Measurements from ENCODE around the gene DPM3. TPM values are rescaled to one million over a fixed set of nuclear protein-coding genes. Genes with fewer than 3 reads are reported as not detected.

Gene DPM3
- total and polyA plus RNA-seq, 2 donors (not counting 1 experiment from before 2014, with no cell fraction given) = 39.9 to 97.3 TPM

- intact Hi-C loops (cut with micrococcal nuclease) = loop anchor here (2.0 to 5.0 kb wide), 4 partner anchors 69 to 615 kb away; partner anchors contain the start of genes CKS1B, SHC1 and UBE2Q1
These were observed 33.4 kb upstream of the DPM3 start, which contains the start of gene TRIM46 for GRCh38 chr1:155173478-155174323. Gene TRIM46, plus strand, starts transcription at chr1:155173849. Its CDS starts 118 bp downstream, at chr1:155173967.

More at GRCh38 chr1:155173478-155174323, 33.4 kb upstream of the DPM3 start, which contains the start of gene TRIM46:
- ChIA-PET POLR2A (interaction anchor here (0.7 to 2.4 kb wide), 11 partner anchors 11 to 901 kb away, joined by 3 to 15 read pairs (median 8); partner anchors contain the start of genes DPM3, EFNA1 and HAX1), CTCF (interaction anchor here (0.7 to 12.7 kb wide), 42 partner anchors 10 to 357 kb away, joined by 3 to 307 read pairs (median 4); partner anchors contain the start of genes EFNA3, EFNA4, FLAD1 and MTX1)
- peaks cover 39% of the 10 kb centered on the region for H3K4me1 Mint-ChIP-seq
- WGBS (ENCODE audit: insufficient coverage) = under 1% methylated on average over 31 of the region's 38 CpGs
- Histone ChIP-seq H3K4me2 (replicated peaks; ENCODE audit: low read depth, low read length, poor library complexity, severe bottlenecking) (peak within 1 kb of the TSS; percentile 78), H3K27me3 (replicated peaks in 1 of 4; ENCODE audit: control extremely low read depth in 1 of 4, control insufficient read depth in 3 of 4, insufficient read depth in 4 of 4, low read length in 3 of 4) (no peaks in the 10 kb centered on the region), H3K27ac (ENCODE audit: low read length in 2 of 2) (peak within 1 kb of the TSS; percentile 89 to 92), H4K20me1 (ENCODE audit: control insufficient read depth, insufficient read depth, low read length, poor library complexity, severe bottlenecking) (no peaks in the 10 kb centered on the region), H3K4me1 (ENCODE audit: control insufficient read depth in 2 of 2, insufficient read depth in 2 of 2, low read length in 2 of 2) (peaks cover 24 to 33% of the 10 kb centered on the region in 2 donors), H3K9me3 (ENCODE audit: control extremely low read depth in 1 of 3, control insufficient read depth in 2 of 3, insufficient read depth in 1 of 3, low read length in 2 of 3) (no peaks in the 10 kb centered on the region), H3K36me3 (replicated peaks in 1 of 2; ENCODE audit: control extremely low read depth in 1 of 2, control insufficient read depth in 1 of 2, extremely low read depth in 1 of 2, insufficient read depth in 2 of 2, low read length in 1 of 2) (peaks cover 0 to 20% of the 10 kb centered on the region in 2 experiments), H3K9ac (ENCODE audit: low read length) (peak within 1 kb of the TSS; percentile 91), H3K4me3 (ENCODE audit: control extremely low read depth in 1 of 5, extremely low read depth in 1 of 5, insufficient read depth in 1 of 5, low read depth in 2 of 5, low read length in 4 of 5) (peak within 1 kb of the TSS; percentile 2 to 95 (median 73)), H2AFZ (ENCODE audit: insufficient read depth, low read depth, low read length, poor library complexity, severe bottlenecking) (peak within 1 kb of the TSS; percentile 97), H3K79me2 (ENCODE audit: control insufficient read depth, insufficient read depth, low read length) (peaks cover 39% of the 10 kb centered on the region)
- H3K9me3 Mint-ChIP-seq (ENCODE audit: insufficient read depth) = no peaks in the 10 kb centered on the region
- H3K4me3 Mint-ChIP-seq = peak within 1 kb of the TSS; percentile 97
- TF ChIP-seq EZH2 (IDR thresholded peaks at IDR 0.05; ENCODE audit: borderline replicate concordance, insufficient read depth, low read depth, low read length, poor library complexity, severe bottlenecking) (no peak), CTCF (IDR thresholded peaks at IDR 0.05) (peak; percentile 53)
- ATAC-seq (ENCODE audit: low read depth) = peak; percentile 19
- no peak for DNase-seq
- peak within 1 kb of the TSS; percentile 98 for H3K27ac Mint-ChIP-seq
- no peaks in the 10 kb centered on the region for H3K27me3 Mint-ChIP-seq

Data from B cell (primary cell).